ENCODE measurements around the gene PRKCE.

The PRKCE gene

DNA sequence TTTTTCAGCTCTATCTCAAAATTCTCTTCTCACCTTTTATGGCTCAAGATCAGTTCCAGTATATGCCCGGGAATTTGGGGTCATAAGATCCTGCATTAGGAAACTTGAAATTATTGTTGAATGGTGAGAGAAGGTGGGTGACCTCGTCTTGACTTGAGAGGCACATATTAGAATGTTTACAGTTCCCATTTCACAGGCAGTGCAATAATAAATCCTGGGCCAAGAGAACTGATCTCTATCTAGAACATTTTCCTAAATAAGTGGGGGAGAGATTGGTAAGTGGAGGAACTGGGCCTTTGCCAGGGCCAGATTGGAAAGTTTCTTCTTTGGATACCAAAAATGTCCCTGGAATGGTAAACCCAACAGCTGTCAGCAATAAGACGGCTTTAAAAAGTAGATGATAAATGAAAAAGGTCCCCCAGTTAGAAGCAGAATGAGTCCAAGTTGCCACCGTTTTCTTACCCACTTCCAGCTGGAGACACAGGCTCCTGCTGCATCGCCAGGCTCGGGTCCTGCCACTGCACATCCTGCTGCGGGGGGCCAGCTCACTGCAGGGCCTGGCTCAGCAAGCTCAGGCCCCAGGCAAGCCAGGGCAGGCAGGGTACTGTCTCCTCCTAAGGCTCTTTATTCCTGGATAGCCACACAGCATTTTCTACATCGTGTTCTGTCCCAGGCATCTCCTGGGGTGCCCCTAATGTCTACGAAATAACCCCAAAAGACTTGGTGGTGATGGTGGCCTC, 519.3 kb downstream of the PRKCE start:
- no peaks in the 10 kb centered on the region for H3K9me3 ChIP-seq
- TF ChIP-seq, protein P1, sequence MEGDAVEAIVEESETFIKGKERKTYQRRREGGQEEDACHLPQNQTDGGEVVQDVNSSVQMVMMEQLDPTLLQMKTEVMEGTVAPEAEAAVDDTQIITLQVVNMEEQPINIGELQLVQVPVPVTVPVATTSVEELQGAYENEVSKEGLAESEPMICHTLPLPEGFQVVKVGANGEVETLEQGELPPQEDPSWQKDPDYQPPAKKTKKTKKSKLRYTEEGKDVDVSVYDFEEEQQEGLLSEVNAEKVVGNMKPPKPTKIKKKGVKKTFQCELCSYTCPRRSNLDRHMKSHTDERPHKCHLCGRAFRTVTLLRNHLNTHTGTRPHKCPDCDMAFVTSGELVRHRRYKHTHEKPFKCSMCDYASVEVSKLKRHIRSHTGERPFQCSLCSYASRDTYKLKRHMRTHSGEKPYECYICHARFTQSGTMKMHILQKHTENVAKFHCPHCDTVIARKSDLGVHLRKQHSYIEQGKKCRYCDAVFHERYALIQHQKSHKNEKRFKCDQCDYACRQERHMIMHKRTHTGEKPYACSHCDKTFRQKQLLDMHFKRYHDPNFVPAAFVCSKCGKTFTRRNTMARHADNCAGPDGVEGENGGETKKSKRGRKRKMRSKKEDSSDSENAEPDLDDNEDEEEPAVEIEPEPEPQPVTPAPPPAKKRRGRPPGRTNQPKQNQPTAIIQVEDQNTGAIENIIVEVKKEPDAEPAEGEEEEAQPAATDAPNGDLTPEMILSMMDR (IDR thresholded peaks at IDR 0.05; ENCODE audit: low read depth, low read length), result no peak
- peaks cover 14% of the 10 kb centered on the region; the same call in 1 of the 2 replicates for H3K4me1 ChIP-seq
- peaks cover 11% of the 10 kb centered on the region; the same call in 1 of the 2 replicates for H3K36me3 ChIP-seq
- H3K27me3 ChIP-seq, result no peaks in the 10 kb centered on the region
- no peak overlapping the region for H3K4me3 ChIP-seq (ENCODE audit: low read depth, low read length)
- DNase-seq, result peak; percentile 31

DNA sequence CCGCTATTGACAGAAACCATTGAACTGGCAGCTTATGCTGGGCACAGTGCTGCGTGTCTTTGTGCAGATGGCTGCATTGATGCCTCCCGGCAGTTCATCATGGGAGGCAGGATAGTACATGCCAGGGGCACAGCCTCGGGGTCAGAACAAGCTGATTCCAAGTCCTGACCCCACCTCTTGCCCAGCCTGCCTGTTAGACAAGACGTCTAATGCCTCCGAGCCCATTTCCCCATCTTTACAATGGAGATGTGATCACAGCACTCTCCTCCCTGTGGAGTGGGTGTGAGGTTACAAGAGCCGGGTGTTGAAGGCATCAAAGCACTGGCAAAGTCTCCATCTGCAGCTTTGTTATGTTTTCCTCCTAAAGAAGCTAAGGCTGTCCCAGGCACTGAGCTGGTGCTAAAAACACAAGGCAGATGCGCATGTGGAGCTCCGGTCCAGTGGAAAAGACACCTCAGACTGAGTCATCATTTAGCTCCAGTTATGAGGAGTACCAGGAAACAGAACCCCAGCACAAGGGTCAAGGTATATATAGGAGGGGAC, 520.0 kb downstream of the PRKCE start:
- no peak for DNase-seq
- TF ChIP-seq, protein P1 (IDR thresholded peaks at IDR 0.05; ENCODE audit: low read depth, low read length), result no peak
- no peaks in the 10 kb centered on the region for H3K9me3 ChIP-seq
- H3K36me3 ChIP-seq, result peaks cover 7% of the 10 kb centered on the region; the same call in 1 of the 2 replicates
- no peak overlapping the region for H3K4me3 ChIP-seq (ENCODE audit: low read depth, low read length)
- no peaks in the 10 kb centered on the region for H3K27me3 ChIP-seq
- H3K4me1 ChIP-seq, result peaks cover 14% of the 10 kb centered on the region; the same call in 1 of the 2 replicates

- peak; percentile 60 for DNase-seq
- TF ChIP-seq, protein P1 (IDR thresholded peaks at IDR 0.05; ENCODE audit: low read depth, low read length), result peak; percentile 11; the same call in 1 of the 2 replicates
- Histone ChIP-seq H3K27me3 (no peaks in the 10 kb centered on the region), H3K4me3 (ENCODE audit: low read depth, low read length) (no peak overlapping the region), H3K9me3 (no peaks in the 10 kb centered on the region), H3K4me1 (peaks cover 14% of the 10 kb centered on the region; the same call in 1 of the 2 replicates), H3K36me3 (peaks cover 6% of the 10 kb centered on the region; the same call in 1 of the 2 replicates)
Measured at GRCh38 chr2:46171996-46172546, 520.6 kb downstream of the PRKCE start.

DNA sequence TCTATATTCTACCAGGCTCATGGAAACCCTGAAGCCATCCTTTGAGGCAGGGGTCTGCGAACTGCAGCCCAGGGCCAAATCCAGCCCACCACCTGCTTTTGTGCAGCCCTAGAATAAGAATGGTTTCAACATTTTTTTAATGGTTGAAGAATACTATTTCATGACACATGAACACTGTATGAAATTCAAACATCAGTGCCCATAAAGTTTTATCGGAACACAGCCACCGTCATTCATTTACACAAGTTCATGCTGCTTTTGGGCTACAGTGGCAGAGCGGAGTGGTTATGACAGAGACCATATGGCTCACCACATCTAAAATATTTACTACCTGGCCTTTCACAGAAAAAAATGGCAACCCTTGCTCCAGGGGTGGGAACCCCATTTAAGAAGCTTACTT, 521.6 kb downstream of the PRKCE start:
- no peak for DNase-seq
- Histone ChIP-seq H3K4me1 (peaks cover 14% of the 10 kb centered on the region; the same call in 1 of the 2 replicates), H3K4me3 (ENCODE audit: low read depth, low read length) (no peak overlapping the region), H3K36me3 (peaks cover 5% of the 10 kb centered on the region; the same call in 1 of the 2 replicates), H3K9me3 (no peaks in the 10 kb centered on the region), H3K27me3 (no peaks in the 10 kb centered on the region)
- TF ChIP-seq, protein P1 (IDR thresholded peaks at IDR 0.05; ENCODE audit: low read depth, low read length), result no peak

DNA sequence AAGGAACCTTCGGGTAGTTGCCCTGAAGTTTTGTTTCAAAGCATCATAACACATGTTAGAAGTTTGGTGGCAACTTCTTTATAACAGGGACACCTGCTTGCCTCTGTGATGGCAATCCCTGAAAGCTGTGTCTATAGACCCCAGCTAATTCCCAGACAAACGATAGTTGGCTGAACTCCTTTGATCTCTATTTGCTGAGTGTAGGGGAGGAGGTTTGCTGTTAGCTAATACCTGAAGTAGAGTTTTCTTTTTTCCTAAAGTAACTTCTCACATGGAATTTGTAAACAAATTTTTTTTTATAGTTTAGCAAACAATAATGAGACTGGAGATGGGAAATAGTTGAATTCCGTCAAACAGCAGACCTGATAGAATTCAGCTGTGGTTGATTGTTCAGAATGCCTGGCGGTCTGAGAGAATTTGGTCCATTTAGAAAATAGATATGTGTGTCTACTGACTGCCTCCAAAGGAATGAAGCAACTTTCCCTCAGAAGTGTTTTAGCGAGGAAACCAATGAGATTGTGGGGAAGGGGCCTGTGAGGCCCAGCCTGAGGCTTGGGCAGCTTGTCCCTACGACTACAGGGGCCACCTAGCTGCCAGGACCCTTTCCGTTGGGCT, 522.3 kb downstream of the PRKCE start:
- TF ChIP-seq, protein P1 (IDR thresholded peaks at IDR 0.05; ENCODE audit: low read depth, low read length), result no peak
- Histone ChIP-seq H3K4me1 (peaks cover 14% of the 10 kb centered on the region; the same call in 1 of the 2 replicates), H3K9me3 (no peaks in the 10 kb centered on the region), H3K27me3 (no peaks in the 10 kb centered on the region), H3K4me3 (ENCODE audit: low read depth, low read length) (no peak overlapping the region), H3K36me3 (no peaks in the 10 kb centered on the region; the same call in 1 of the 2 replicates)
- no peak for DNase-seq

Measured in BE2C (cell line).